Upper lobe of left lung (tissue), 4 donors: ENCODE measurements around the gene FGGY.

ENCODE experiments used
- CTCF ChIP-seq, 6 experiments: fragments of 450-650 bp in 4 of 6; fragments of 200-600 bp in 2 of 6; sonication (generic) in 2 of 6; IDR thresholded peaks; one replicate each; pipeline ENCODE4 v1.5.1; 2016 to 2019; ENCODE audit warnings: antibody characterized with exemption in 6 of 6
- EP300 ChIP-seq, 4 donors: sonication (generic); formaldehyde crosslinking; IDR thresholded peaks; one replicate each; pipeline ENCODE4 v1.5.1; 2017; ENCODE audit warnings: antibody characterized with exemption in 4 of 4, control low read depth in 2 of 4
- POLR2A ChIP-seq, 4 donors: fragments of 450-650 bp; IDR thresholded peaks; one replicate each; pipeline ENCODE4 v1.5.1; 2016 to 2017; ENCODE audit warnings: antibody characterized with exemption in 4 of 4, mild to moderate bottlenecking in 2 of 4

GRCh38 chr1:59427155-59427554 is 130.3 kb downstream of the FGGY start:
- TF ChIP-seq POLR2A (IDR thresholded peaks at IDR 0.05) (no peak), CTCF (IDR thresholded peaks at IDR 0.05) (no peak), EP300 (IDR thresholded peaks at IDR 0.05) (no peak)
